GM10847 (cell line): ENCODE data around the gene CWF19L2.

Experiments
- POLR2A ChIP-seq: IDR thresholded peaks from 2 replicates; pipeline ENCODE4 v1.6.1; 2011; ENCODE audit not compliant: insufficient read length; ENCODE audit errors: extremely low read depth

Gene CWF19L2

DNA sequence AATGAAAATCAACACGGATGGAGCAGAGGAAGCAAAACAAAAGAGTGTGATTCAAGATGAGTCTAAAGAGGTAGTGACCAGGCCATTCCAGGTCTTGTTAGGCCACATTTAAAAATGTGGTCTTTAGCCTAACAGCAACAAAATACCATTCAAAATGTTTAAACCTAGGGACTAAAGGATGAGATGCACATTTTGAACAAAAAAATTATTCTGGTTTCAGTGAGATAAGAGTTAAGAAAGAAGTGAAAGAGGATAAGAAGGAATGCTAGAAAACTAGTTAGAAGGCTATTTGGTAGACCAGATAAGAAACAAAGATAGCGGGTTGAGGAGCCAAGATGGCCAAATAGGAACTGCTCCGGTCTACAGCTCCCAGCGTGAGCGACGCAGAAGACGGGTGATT, 85.2 kb downstream of the CWF19L2 start:
- TF ChIP-seq POLR2A, result no peak

DNA sequence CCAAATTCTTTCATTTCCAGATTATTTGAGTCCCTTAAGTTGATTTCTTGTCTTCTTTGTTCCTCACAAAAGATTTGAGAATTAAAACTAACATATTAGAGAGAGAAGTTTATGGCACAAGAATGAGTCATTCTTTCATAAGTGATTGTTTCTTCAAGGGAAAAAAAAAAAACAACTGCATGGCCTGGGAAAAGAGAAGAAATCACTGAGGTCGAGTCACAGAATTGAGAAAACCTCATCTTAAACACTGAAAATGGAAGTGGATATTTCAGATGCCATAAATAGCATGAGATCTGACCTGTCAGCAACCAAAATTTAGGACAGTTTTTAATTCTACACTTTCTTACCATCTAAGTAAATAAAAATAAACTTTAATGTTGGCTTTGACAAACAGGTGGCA, 87.2 kb downstream of the CWF19L2 start:
- no peak for TF ChIP-seq POLR2A

DNA sequence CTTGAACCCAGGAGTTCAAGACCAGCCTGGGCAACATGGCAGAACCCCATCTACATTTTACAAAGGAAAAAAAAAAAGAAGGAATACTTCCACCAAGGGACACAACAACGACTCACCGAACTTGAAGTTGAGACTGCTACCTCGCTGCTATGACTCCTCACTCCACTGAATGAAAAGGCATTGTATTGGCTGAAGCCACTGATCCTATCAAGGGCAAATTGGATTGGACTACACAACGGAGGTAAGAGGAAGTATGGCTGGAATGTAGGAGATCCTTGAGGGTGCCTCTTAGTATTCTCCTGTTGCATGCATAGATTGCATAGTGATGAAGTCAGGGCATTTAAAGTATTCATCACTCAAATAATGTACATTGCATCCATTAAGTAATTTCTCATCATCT, 97.9 kb downstream of the CWF19L2 start:
- TF ChIP-seq POLR2A, result no peak

DNA sequence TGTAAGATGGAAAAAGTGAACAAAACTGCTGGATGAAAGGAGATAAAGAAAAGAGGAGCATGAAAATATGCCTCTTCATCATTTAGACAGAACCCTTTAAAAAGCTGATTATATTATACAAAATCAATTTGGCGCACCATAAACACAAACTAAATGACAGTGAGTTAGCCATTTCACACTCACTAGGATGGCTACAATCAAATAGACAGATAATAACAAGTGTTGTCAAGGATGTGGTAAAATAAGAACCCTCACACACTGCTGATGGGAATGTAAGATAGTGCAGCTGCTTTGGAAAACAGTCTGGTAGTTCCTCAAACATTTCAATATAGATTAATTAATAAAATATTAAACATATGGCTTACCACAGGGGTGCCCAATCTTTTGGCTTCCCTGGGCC, 99.7 kb downstream of the CWF19L2 start:
- TF ChIP-seq POLR2A, result no peak

DNA sequence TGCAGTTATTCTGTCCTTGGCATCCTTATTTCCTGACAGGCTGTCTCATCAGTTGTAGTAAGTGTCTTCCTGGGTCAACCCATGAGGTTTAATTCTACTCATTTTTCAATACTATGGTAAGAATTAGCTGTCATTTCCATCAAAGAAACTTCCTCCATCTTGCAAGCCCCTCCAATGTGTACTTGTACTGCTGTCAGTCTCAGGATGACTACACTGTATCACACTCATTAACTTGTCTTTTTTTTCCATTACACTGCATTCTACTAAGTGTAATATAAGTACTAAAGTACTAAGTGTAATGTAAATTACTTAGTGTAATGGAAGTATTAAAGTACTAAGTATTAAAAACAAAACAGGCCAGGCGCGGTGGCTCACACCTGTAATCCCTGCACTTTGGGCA, 102.8 kb downstream of the CWF19L2 start:
- TF ChIP-seq POLR2A, result no peak

DNA sequence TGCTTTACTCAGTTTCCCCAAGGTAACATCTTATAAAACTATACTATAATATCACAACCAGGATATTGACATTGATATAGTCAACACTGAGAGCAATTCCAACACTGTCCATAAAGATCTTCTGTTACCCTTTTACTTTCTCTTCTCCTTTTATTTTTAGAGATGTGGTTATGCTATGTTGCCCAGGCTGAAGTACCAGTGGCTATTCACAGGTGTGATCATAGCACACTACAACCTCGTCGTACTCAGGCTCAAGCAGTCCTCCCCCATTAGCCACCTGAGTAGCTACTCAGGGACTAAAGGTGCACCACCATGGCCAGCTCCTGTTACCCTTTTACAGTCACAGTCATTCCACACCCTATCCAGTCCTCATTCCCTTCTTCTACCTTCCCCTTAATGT, 119.7 kb downstream of the CWF19L2 start:
- no peak for TF ChIP-seq POLR2A

DNA sequence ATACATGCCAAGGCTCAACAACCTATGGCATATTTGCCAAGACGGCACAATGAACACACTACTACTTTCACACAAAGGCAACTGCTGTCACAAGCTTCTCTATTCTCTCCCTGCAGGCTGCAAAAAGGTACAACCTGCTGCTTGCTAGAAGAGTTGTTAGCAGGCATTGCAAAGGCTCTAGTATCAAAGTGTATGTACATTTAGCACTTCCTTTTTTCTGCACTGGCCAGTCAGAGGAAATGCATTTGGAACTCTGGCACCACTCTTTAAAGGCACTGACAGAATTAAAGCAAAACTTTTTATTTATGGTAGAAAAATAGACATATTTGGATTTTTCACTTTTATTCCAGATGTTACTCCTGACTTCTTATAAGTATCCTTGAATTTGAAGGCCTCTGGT, 125.9 kb downstream of the CWF19L2 start:
- TF ChIP-seq POLR2A, result no peak

DNA sequence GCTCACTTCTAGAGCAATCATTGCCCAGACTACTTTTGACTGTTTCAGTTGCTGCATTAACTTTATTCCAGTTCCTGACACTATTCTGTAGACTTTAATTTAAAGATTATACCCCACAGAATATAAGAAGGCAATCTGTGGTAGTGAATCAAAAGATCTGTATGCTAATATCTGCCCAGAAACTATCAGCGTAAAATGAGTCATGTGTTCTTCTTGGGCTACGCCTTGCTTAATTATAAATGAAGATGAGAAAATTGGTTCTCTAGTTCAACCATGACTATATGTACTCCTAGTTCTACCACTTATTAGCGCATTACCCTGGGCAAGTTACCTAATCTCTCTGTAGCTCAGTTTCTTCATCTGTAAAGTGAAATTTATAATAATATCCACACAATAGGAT, 128.5 kb downstream of the CWF19L2 start:
- no peak for TF ChIP-seq POLR2A

DNA sequence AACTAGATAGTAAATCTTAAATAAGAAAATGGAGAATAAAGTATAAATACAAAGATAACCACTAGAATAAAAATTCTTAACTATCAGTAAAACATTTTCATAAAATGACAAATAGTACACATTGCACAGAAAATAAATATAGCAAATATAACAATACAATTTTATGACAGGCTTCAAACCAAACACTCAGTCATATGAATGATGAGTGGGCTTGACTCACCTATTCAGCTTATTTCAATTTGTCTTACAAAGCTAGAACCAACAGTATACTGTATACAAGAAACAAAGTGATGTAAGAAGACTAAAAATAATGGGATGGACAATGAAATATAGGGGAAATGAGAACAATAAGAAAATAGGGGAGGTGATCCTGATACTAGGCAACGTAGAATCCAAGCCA, 141.2 kb downstream of the CWF19L2 start:
- no peak for TF ChIP-seq POLR2A

DNA sequence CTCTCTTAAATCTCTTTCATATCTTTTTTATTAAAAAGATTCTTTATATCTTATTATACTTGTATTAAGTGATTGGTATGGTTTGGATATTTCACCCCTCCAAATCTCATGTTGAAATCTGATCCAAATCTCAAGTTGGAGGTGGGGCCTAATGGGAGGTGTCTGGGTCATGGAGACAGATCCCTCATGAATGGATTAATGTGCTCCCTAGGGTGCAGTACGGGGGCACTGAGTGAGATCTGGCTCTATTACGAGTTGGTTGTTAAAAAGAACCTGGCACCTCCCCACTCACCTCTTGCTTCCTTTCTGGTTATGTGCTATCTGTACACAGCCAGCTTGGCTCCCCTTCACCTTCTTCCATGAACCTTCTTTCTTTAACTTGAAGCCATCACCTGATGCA, 149.6 kb downstream of the CWF19L2 start:
- no peak for TF ChIP-seq POLR2A

DNA sequence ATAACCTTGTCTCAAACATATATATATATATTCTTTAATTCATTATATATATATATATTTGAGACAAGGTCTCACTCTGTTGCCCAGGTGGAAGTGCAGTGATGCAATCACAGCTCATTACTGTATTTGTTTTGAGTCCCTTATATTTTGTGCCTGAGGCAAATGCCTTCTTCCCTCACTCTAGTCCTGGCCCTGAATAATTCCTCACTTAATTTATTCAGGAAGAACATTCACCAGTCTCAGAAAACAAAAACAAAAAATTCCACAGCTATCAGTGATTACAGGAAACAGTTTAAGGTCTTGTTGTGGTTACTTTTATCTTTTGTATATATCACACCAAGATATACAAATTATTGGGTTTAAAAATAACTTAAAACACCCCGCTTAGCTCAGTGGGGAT, 155.7 kb downstream of the CWF19L2 start:
- no peak for TF ChIP-seq POLR2A

DNA sequence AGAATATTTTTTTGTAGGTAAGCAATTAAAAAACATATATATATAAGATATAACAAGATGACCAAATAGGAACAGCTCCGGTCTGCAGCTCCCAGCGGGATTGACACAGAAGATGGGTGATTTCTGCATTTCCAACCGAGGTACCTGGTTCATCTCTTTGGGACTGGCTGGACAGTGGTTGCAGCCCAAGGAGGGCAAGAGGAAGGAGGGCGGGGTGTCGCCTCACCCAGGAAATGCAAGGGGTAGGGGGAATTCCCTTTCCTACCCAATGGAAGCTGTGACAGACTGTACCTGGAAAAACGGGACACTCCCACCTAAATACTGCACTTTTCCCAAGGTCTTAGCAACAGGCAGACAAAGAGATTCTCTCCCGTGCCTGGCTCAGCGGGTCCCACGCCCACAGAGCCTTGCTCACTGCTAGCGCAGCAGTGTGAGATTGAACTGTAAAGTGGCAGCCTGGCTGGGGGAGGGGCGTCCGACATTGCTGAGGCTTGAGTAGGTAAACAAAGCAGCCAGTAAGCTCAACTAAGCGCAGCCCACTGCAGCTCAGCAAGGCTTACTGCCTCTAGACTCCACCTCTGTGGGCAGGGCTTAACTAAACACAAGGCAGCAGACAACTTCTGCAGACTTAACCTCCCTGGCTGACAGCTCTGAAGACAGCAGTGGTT, 163.8 kb downstream of the CWF19L2 start:
- no peak for TF ChIP-seq POLR2A

DNA sequence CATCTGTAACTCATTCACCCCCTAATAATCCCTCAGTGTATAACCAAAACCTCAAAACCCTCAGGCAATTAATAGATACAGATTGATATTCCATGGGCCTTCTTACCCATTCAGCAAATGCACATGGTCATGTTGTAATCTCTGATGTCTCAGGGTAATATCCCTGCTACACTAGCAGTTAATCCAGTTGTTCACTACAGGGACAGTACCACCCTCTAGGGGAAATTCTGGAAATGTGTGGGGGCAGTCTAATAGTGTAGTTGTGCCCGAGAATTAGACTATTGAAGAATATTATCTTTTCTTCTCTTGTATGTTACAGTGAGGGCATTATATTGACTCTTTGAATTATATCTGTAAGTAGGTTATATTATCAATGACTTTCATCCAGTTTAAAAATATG, 175.4 kb downstream of the CWF19L2 start:
- no peak for TF ChIP-seq POLR2A
